KMS-11 (cell line): ENCODE measurements around the gene KCTD19.

ENCODE experiments used
- H2AFZ ChIP-seq: fragments of 200-600 bp; sonication (generic); 2 replicates; pipeline ENCODE4 v1.6.1; 2016; ENCODE audit warnings: antibody characterized with exemption, mixed run types, low read depth
- H3K27ac ChIP-seq: fragments of 200-600 bp; sonication (generic); 2 replicates; pipeline ENCODE4 v1.6.1; 2016; ENCODE audit warnings: mild to moderate bottlenecking, mixed run types
- H3K27me3 ChIP-seq: fragments of 200-600 bp; sonication (generic); 2 replicates; pipeline ENCODE4 v1.6.1; 2017; ENCODE audit warnings: mild to moderate bottlenecking, low read depth, mixed run types, moderate library complexity; ENCODE audit not compliant: insufficient read depth
- H3K36me3 ChIP-seq: fragments of 200-600 bp; sonication (generic); 2 replicates; pipeline ENCODE4 v1.6.1; 2017; ENCODE audit warnings: mild to moderate bottlenecking, mixed run types; ENCODE audit not compliant: insufficient read depth
- H3K4me1 ChIP-seq: fragments of 200-600 bp; sonication (generic); 2 replicates; pipeline ENCODE4 v1.6.1; 2016; ENCODE audit warnings: mild to moderate bottlenecking, low read depth, mixed run types; ENCODE audit not compliant: poor library complexity, severe bottlenecking
- H3K4me2 ChIP-seq: fragments of 200-600 bp; sonication (generic); 2 replicates; pipeline ENCODE4 v1.7.0; 2016; ENCODE audit warnings: mild to moderate bottlenecking, mixed run types
- H3K4me3 ChIP-seq: fragments of 200-600 bp; sonication (generic); IDR thresholded peaks from 2 replicates; pipeline ENCODE4 v1.6.1; 2017; ENCODE audit warnings: low read depth, low read length, mixed read lengths; ENCODE audit not compliant: insufficient read depth
- H3K79me2 ChIP-seq: fragments of 200-600 bp; sonication (generic); 2 replicates; pipeline ENCODE4 v1.6.1; 2016; ENCODE audit warnings: low read depth, mixed run types; ENCODE audit not compliant: insufficient read depth
- H3K9ac ChIP-seq: fragments of 200-600 bp; sonication (generic); 2 replicates; pipeline ENCODE4 v1.6.1; 2016; ENCODE audit warnings: mild to moderate bottlenecking, mixed run types
- H4K20me1 ChIP-seq: fragments of 200-600 bp; sonication (generic); 2 replicates; pipeline ENCODE4 v1.6.1; 2016; ENCODE audit warnings: mild to moderate bottlenecking, mixed run types; ENCODE audit not compliant: insufficient read depth
- CTCF ChIP-seq: fragments of 200-600 bp; sonication (generic); conservative IDR thresholded peaks from 2 replicates; pipeline ENCODE4 v1.6.1; 2017; ENCODE audit warnings: low read depth, mild to moderate bottlenecking, antibody characterized with exemption, low read length, moderate library complexity, mixed read lengths

The KCTD19 gene

GRCh38 chr16:67241008-67241900 is 85.3 kb downstream of the KCTD19 start:
- H3K4me2 ChIP-seq, result no peak overlapping the region
- no peak overlapping the region for H3K27ac ChIP-seq

GRCh38 chr16:67240506-67240905 is 86.0 kb downstream of the KCTD19 start:
- no peak overlapping the region for H3K4me2 ChIP-seq
- H3K36me3 ChIP-seq, result no peaks in the 10 kb centered on the region
- H3K4me3 ChIP-seq, result no peak overlapping the region
- H4K20me1 ChIP-seq, result no peaks in the 10 kb centered on the region
- no peak overlapping the region for H3K27ac ChIP-seq
- no peak overlapping the region for H2AFZ ChIP-seq
- H3K79me2 ChIP-seq, result peaks cover 4% of the 10 kb centered on the region; the same call in 1 of the 2 replicates
- peaks cover 27% of the 10 kb centered on the region for H3K4me1 ChIP-seq
- TF ChIP-seq CTCF, result no peak
- no peaks in the 10 kb centered on the region for H3K27me3 ChIP-seq
- H3K9ac ChIP-seq, result no peak overlapping the region

More at GRCh38 chr16:67241008-67241900, 85.3 kb downstream of the KCTD19 start:
- Histone ChIP-seq H4K20me1 (no peaks in the 10 kb centered on the region), H2AFZ (no peak overlapping the region), H3K4me1 (peaks cover 32% of the 10 kb centered on the region), H3K27me3 (no peaks in the 10 kb centered on the region), H3K4me3 (no peak overlapping the region), H3K36me3 (no peaks in the 10 kb centered on the region), H3K79me2 (no peaks in the 10 kb centered on the region), H3K9ac (no peak overlapping the region)
- no peak for TF ChIP-seq CTCF
